Osteoblast (primary cell): ENCODE data around the gene IL34. TPM values are rescaled to one million over a fixed set of nuclear protein-coding genes. Genes with fewer than 3 reads are reported as not detected.

ENCODE experiments used
- DNase-seq: peaks from one replicate; pipeline ENCODE4 v3.0.0; 2011; ENCODE audit warnings: low spot score, mixed read lengths; ENCODE audit not compliant: insufficient read length; ENCODE audit errors: missing footprints
- H2AFZ ChIP-seq: 2 replicates; pipeline ENCODE4 v1.6.0; 2011; ENCODE audit warnings: mild to moderate bottlenecking, low read length
- H3K27ac ChIP-seq: 2 replicates; pipeline ENCODE4 v1.5.1; 2011; ENCODE audit warnings: mild to moderate bottlenecking, low read depth, low read length, moderate library complexity
- H3K27me3 ChIP-seq: 2 replicates; pipeline ENCODE4 v1.6.0; 2012; ENCODE audit warnings: mild to moderate bottlenecking, control low read depth, inconsistent platforms, low read length, moderate library complexity; ENCODE audit not compliant: insufficient read depth
- H3K36me3 ChIP-seq: 2 replicates; pipeline ENCODE4 v1.5.1; 2011; ENCODE audit warnings: mild to moderate bottlenecking, low read length, control low read depth, moderate library complexity; ENCODE audit not compliant: insufficient read depth
- H3K4me1 ChIP-seq: 2 replicates; pipeline ENCODE4 v1.5.1; 2011; ENCODE audit warnings: mild to moderate bottlenecking, low read length, control low read depth, moderate library complexity; ENCODE audit not compliant: insufficient read depth
- H3K4me2 ChIP-seq: 2 replicates; pipeline ENCODE4 v1.6.0; 2011; ENCODE audit warnings: mild to moderate bottlenecking, low read length; ENCODE audit not compliant: insufficient read depth
- H3K4me3 ChIP-seq: fragments of 200-600 bp; sonication (generic); 3 replicates; pipeline ENCODE4 v1.5.1; 2012; ENCODE audit warnings: mild to moderate bottlenecking, low read length, inconsistent platforms; ENCODE audit not compliant: insufficient read depth
- H3K79me2 ChIP-seq: 2 replicates; pipeline ENCODE4 v1.6.0; 2012; ENCODE audit warnings: mild to moderate bottlenecking, low read length, control low read depth, inconsistent platforms; ENCODE audit not compliant: insufficient read depth
- H3K9me3 ChIP-seq: 2 replicates; pipeline ENCODE4 v1.5.1; 2011; ENCODE audit warnings: low read depth, low read length, control low read depth
- H4K20me1 ChIP-seq: 2 replicates; pipeline ENCODE4 v1.6.0; 2012; ENCODE audit warnings: mild to moderate bottlenecking, low read length, control low read depth; ENCODE audit not compliant: insufficient read depth
- CTCF ChIP-seq: IDR thresholded peaks from 2 replicates; pipeline ENCODE4 v1.5.1; 2011; ENCODE audit warnings: mild to moderate bottlenecking, low read depth, low read length, moderate library complexity; ENCODE audit errors: extremely low read depth
- total RNA-seq: library from RNA; depleted of rRNA; stranded (reverse); fragments of >200 nt; gene quantifications from 2 replicates; pipeline ENCODE4 v1.2.3, GENCODE V29; 2012

IL34 gene
- total RNA-seq, 1 donor, result 9.4 TPM

- Histone ChIP-seq H3K27me3 (no peaks in the 10 kb centered on the region), H3K27ac (no peak overlapping the region), H2AFZ (no peak overlapping the region), H3K4me2 (no peak overlapping the region), H3K4me1 (peaks cover 40% of the 10 kb centered on the region), H3K79me2 (peaks cover 91% of the 10 kb centered on the region), H3K4me3 (no peak overlapping the region), H4K20me1 (peaks cover 54% of the 10 kb centered on the region), H3K9me3 (no peaks in the 10 kb centered on the region), H3K36me3 (peaks cover 67% of the 10 kb centered on the region)
- peak; percentile 97 for DNase-seq
- peak; percentile 11 for TF ChIP-seq CTCF
Measured at GRCh38 chr16:70679671-70680494, 33.5 kb downstream of the IL34 start.

GRCh38 chr16:70680495-70681381 is 34.4 kb downstream of the IL34 start:
- H2AFZ ChIP-seq, result no peak overlapping the region
- peaks cover 58% of the 10 kb centered on the region for H3K36me3 ChIP-seq
- H3K4me1 ChIP-seq, result peaks cover 40% of the 10 kb centered on the region
- H3K79me2 ChIP-seq, result peaks cover 97% of the 10 kb centered on the region
- H3K4me2 ChIP-seq, result peak overlapping the region; percentile 43
- no peak for TF ChIP-seq CTCF
- DNase-seq, result no peak
- no peaks in the 10 kb centered on the region for H3K9me3 ChIP-seq
- H3K27ac ChIP-seq, result peak overlapping the region; percentile 63
- H3K27me3 ChIP-seq, result no peaks in the 10 kb centered on the region
- no peak overlapping the region for H3K4me3 ChIP-seq
- peaks cover 53% of the 10 kb centered on the region for H4K20me1 ChIP-seq

- Histone ChIP-seq H3K79me2 (peaks cover 88% of the 10 kb centered on the region), H3K36me3 (peaks cover 50% of the 10 kb centered on the region), H3K4me2 (peak overlapping the region; percentile 43), H3K27ac (peak overlapping the region; percentile 63), H3K4me3 (no peak overlapping the region), H3K27me3 (no peaks in the 10 kb centered on the region), H3K4me1 (peaks cover 45% of the 10 kb centered on the region), H4K20me1 (peaks cover 51% of the 10 kb centered on the region), H3K9me3 (no peaks in the 10 kb centered on the region), H2AFZ (no peak overlapping the region)
- TF ChIP-seq CTCF, result no peak
- peak; percentile 89 for DNase-seq
Measured at GRCh38 chr16:70681382-70682238, 35.3 kb downstream of the IL34 start.
